ENCODE measurements around the gene SPINK7.
"Not testable (repeated sequence)": the region's sequence is repeated elsewhere in the genome, so short reads cannot be mapped to it uniquely, and the experiment has no call there.

SPINK7 gene

GRCh38 chr5:148312153-148312552 is at the start of gene SPINK7:
TSS of gene SPINK7 (plus strand) at chr5:148312423. CDS start at chr5:148312484, 61 bp downstream.
- Histone ChIP-seq H3K4me1 (ENCODE audit: control insufficient read depth, insufficient read depth, low read length) (no peaks in the 10 kb centered on the region), H3K27me3 (ENCODE audit: control insufficient read depth, insufficient read depth, low read length) (no peaks in the 10 kb centered on the region), H3K9ac (ENCODE audit: low read depth, low read length) (no peak within 1 kb of the TSS), H3K4me3 (ENCODE audit: low read depth, low read length) (no peak within 1 kb of the TSS), H3K36me3 (ENCODE audit: control insufficient read depth, insufficient read depth, low read length) (no peaks in the 10 kb centered on the region), H3K9me3 (ENCODE audit: control insufficient read depth, insufficient read depth, low read length) (no peaks in the 10 kb centered on the region), H3K27ac (ENCODE audit: low read depth, low read length) (no peak within 1 kb of the TSS)

- Histone ChIP-seq H3K9ac (ENCODE audit: low read depth, low read length) (no peak overlapping the region), H3K4me3 (ENCODE audit: low read depth, low read length) (no peak overlapping the region), H3K36me3 (ENCODE audit: control insufficient read depth, insufficient read depth, low read length) (no peaks in the 10 kb centered on the region), H3K4me1 (ENCODE audit: control insufficient read depth, insufficient read depth, low read length) (no peaks in the 10 kb centered on the region), H3K27ac (ENCODE audit: low read depth, low read length) (no peak overlapping the region), H3K9me3 (ENCODE audit: control insufficient read depth, insufficient read depth, low read length) (no peaks in the 10 kb centered on the region), H3K27me3 (ENCODE audit: control insufficient read depth, insufficient read depth, low read length) (no peaks in the 10 kb centered on the region)
Observed at GRCh38 chr5:148267962-148268361, 44.3 kb upstream of the SPINK7 start.

GRCh38 chr5:148268566-148268965 is 43.7 kb upstream of the SPINK7 start, which contains the start of gene SPINK13:
TSS of gene SPINK13 (plus strand) at chr5:148268794. CDS start at chr5:148270073, 1,279 bp downstream.
- Histone ChIP-seq H3K4me3 (ENCODE audit: low read depth, low read length) (no peak within 1 kb of the TSS), H3K36me3 (ENCODE audit: control insufficient read depth, insufficient read depth, low read length) (no peaks in the 10 kb centered on the region), H3K9ac (ENCODE audit: low read depth, low read length) (no peak within 1 kb of the TSS), H3K27ac (ENCODE audit: low read depth, low read length) (no peak within 1 kb of the TSS), H3K27me3 (ENCODE audit: control insufficient read depth, insufficient read depth, low read length) (no peaks in the 10 kb centered on the region), H3K9me3 (ENCODE audit: control insufficient read depth, insufficient read depth, low read length) (no peaks in the 10 kb centered on the region), H3K4me1 (ENCODE audit: control insufficient read depth, insufficient read depth, low read length) (no peaks in the 10 kb centered on the region)

GRCh38 chr5:148275129-148275528 is 37.1 kb upstream of the SPINK7 start:
- not testable (repeated sequence) for H3K4me1 ChIP-seq (ENCODE audit: control insufficient read depth, insufficient read depth, low read length); H3K36me3 ChIP-seq (ENCODE audit: control insufficient read depth, insufficient read depth, low read length); H3K9ac ChIP-seq (ENCODE audit: low read depth, low read length); H3K4me3 ChIP-seq (ENCODE audit: low read depth, low read length); H3K27ac ChIP-seq (ENCODE audit: low read depth, low read length); H3K9me3 ChIP-seq (ENCODE audit: control insufficient read depth, insufficient read depth, low read length); H3K27me3 ChIP-seq (ENCODE audit: control insufficient read depth, insufficient read depth, low read length)

- not testable (repeated sequence) for H3K9ac ChIP-seq (ENCODE audit: low read depth, low read length)
Observed at GRCh38 chr5:148280893-148281292, 31.3 kb upstream of the SPINK7 start.

GRCh38 chr5:148281336-148281735 is 30.9 kb upstream of the SPINK7 start:
- not testable (repeated sequence) for H3K27me3 ChIP-seq (ENCODE audit: control insufficient read depth, insufficient read depth, low read length)

More at GRCh38 chr5:148280893-148281292, 31.3 kb upstream of the SPINK7 start:
- H3K4me1 ChIP-seq (ENCODE audit: control insufficient read depth, insufficient read depth, low read length); H3K4me3 ChIP-seq (ENCODE audit: low read depth, low read length); H3K27ac ChIP-seq (ENCODE audit: low read depth, low read length); H3K9me3 ChIP-seq (ENCODE audit: control insufficient read depth, insufficient read depth, low read length); H3K27me3 ChIP-seq (ENCODE audit: control insufficient read depth, insufficient read depth, low read length); H3K36me3 ChIP-seq (ENCODE audit: control insufficient read depth, insufficient read depth, low read length): not testable (repeated sequence)

GRCh38 chr5:148290271-148291195 is 21.7 kb upstream of the SPINK7 start:
- H3K9me3 ChIP-seq (ENCODE audit: control insufficient read depth, insufficient read depth, low read length): no peaks in the 10 kb centered on the region
- H3K27me3 ChIP-seq (ENCODE audit: control insufficient read depth, insufficient read depth, low read length): no peaks in the 10 kb centered on the region
- no peaks in the 10 kb centered on the region for H3K4me1 ChIP-seq (ENCODE audit: control insufficient read depth, insufficient read depth, low read length)
- no peak overlapping the region for H3K27ac ChIP-seq (ENCODE audit: low read depth, low read length)
- no peaks in the 10 kb centered on the region for H3K36me3 ChIP-seq (ENCODE audit: control insufficient read depth, insufficient read depth, low read length)
- no peak overlapping the region for H3K9ac ChIP-seq (ENCODE audit: low read depth, low read length)
- H3K4me3 ChIP-seq (ENCODE audit: low read depth, low read length): no peak overlapping the region

More at GRCh38 chr5:148281336-148281735, 30.9 kb upstream of the SPINK7 start:
- not testable (repeated sequence) for H3K4me3 ChIP-seq (ENCODE audit: low read depth, low read length); H3K9ac ChIP-seq (ENCODE audit: low read depth, low read length); H3K9me3 ChIP-seq (ENCODE audit: control insufficient read depth, insufficient read depth, low read length); H3K27ac ChIP-seq (ENCODE audit: low read depth, low read length); H3K36me3 ChIP-seq (ENCODE audit: control insufficient read depth, insufficient read depth, low read length); H3K4me1 ChIP-seq (ENCODE audit: control insufficient read depth, insufficient read depth, low read length)

- Histone ChIP-seq H3K9me3 (ENCODE audit: control insufficient read depth, insufficient read depth, low read length) (no peaks in the 10 kb centered on the region), H3K4me1 (ENCODE audit: control insufficient read depth, insufficient read depth, low read length) (no peaks in the 10 kb centered on the region), H3K27ac (ENCODE audit: low read depth, low read length) (no peak overlapping the region), H3K4me3 (ENCODE audit: low read depth, low read length) (no peak overlapping the region), H3K9ac (ENCODE audit: low read depth, low read length) (no peak overlapping the region), H3K27me3 (ENCODE audit: control insufficient read depth, insufficient read depth, low read length) (no peaks in the 10 kb centered on the region), H3K36me3 (ENCODE audit: control insufficient read depth, insufficient read depth, low read length) (no peaks in the 10 kb centered on the region)
Observed at GRCh38 chr5:148297731-148298130, 14.5 kb upstream of the SPINK7 start.

- H3K27me3 ChIP-seq (ENCODE audit: control insufficient read depth, insufficient read depth, low read length): no peaks in the 10 kb centered on the region
- H3K27ac ChIP-seq (ENCODE audit: low read depth, low read length): no peak overlapping the region
- no peaks in the 10 kb centered on the region for H3K9me3 ChIP-seq (ENCODE audit: control insufficient read depth, insufficient read depth, low read length)
- H3K9ac ChIP-seq (ENCODE audit: low read depth, low read length): no peak overlapping the region
- H3K36me3 ChIP-seq (ENCODE audit: control insufficient read depth, insufficient read depth, low read length): no peaks in the 10 kb centered on the region
- no peak overlapping the region for H3K4me3 ChIP-seq (ENCODE audit: low read depth, low read length)
- no peaks in the 10 kb centered on the region for H3K4me1 ChIP-seq (ENCODE audit: control insufficient read depth, insufficient read depth, low read length)
Observed at GRCh38 chr5:148306446-148306845, 5.8 kb upstream of the SPINK7 start.

GRCh38 chr5:148309019-148309418 is 3.2 kb upstream of the SPINK7 start:
- H3K4me3 ChIP-seq (ENCODE audit: low read depth, low read length): no peak overlapping the region
- no peak overlapping the region for H3K27ac ChIP-seq (ENCODE audit: low read depth, low read length)
- no peaks in the 10 kb centered on the region for H3K27me3 ChIP-seq (ENCODE audit: control insufficient read depth, insufficient read depth, low read length)
- no peaks in the 10 kb centered on the region for H3K36me3 ChIP-seq (ENCODE audit: control insufficient read depth, insufficient read depth, low read length)
- H3K4me1 ChIP-seq (ENCODE audit: control insufficient read depth, insufficient read depth, low read length): no peaks in the 10 kb centered on the region
- H3K9me3 ChIP-seq (ENCODE audit: control insufficient read depth, insufficient read depth, low read length): no peaks in the 10 kb centered on the region
- no peak overlapping the region for H3K9ac ChIP-seq (ENCODE audit: low read depth, low read length)

GRCh38 chr5:148309746-148310145 is 2.5 kb upstream of the SPINK7 start:
- Histone ChIP-seq H3K9ac (ENCODE audit: low read depth, low read length) (no peak overlapping the region), H3K4me3 (ENCODE audit: low read depth, low read length) (no peak overlapping the region), H3K9me3 (ENCODE audit: control insufficient read depth, insufficient read depth, low read length) (no peaks in the 10 kb centered on the region), H3K27ac (ENCODE audit: low read depth, low read length) (no peak overlapping the region), H3K36me3 (ENCODE audit: control insufficient read depth, insufficient read depth, low read length) (no peaks in the 10 kb centered on the region), H3K27me3 (ENCODE audit: control insufficient read depth, insufficient read depth, low read length) (no peaks in the 10 kb centered on the region), H3K4me1 (ENCODE audit: control insufficient read depth, insufficient read depth, low read length) (no peaks in the 10 kb centered on the region)

Data from HUES48 (cell line).